Caco-2 (cell line): ENCODE results near the gene EMC9. TPM values are rescaled to one million over a fixed set of nuclear protein-coding genes. Genes with fewer than 3 reads are reported as not detected.

ENCODE experiments used
- BruUV-seq: library from RNA; stranded (reverse); fragments of 400-500 nt; replicated peaks from 2 replicates; lab custom pipeline; 2021; lab: Mats Ljungman, UMichigan
- CTCF ChIA-PET: fragments of 300-600 bp; sonication (Branson Sonifier 250); formaldehyde crosslinking; loops from one replicate; lab custom pipeline; 2022; ENCODE audit warnings: antibody characterized with exemption; lab: Charles Lee
- POLR2A ChIA-PET: fragments of 300-600 bp; sonication (Branson Sonifier 250); formaldehyde crosslinking; loops from one replicate; lab custom pipeline; 2022; ENCODE audit warnings: antibody characterized with exemption; lab: Charles Lee
- DNase-seq, 2 experiments: peaks; one replicate each; pipeline versions ENCODE4 v3.0.0 to v3.0.0-alpha.2; 2020 to 2022
- H3K27me3 ChIP-seq: replicated peaks from 2 replicates; pipeline ENCODE4 v1.6.0; 2011; ENCODE audit warnings: low read length; ENCODE audit not compliant: control insufficient read depth, insufficient read depth
- H3K36me3 ChIP-seq: 2 replicates; pipeline ENCODE4 v1.5.1; 2011; ENCODE audit warnings: low read length; ENCODE audit not compliant: control insufficient read depth, insufficient read depth
- H3K4me1 ChIP-seq: fragments of 250-450 bp; sonication (Bioruptor Pico); 2 replicates; pipeline ENCODE4 v1.5.1; 2020; ENCODE audit warnings: mild to moderate bottlenecking
- H3K4me3 ChIP-seq: 2 replicates; pipeline ENCODE4 v1.5.1; 2011; ENCODE audit warnings: low read depth, mild to moderate bottlenecking, control low read depth, low read length
- H3K9me3 ChIP-seq: fragments of 250-450 bp; sonication (Bioruptor Pico); 2 replicates; pipeline ENCODE4 v1.5.1; 2020; ENCODE audit warnings: mild to moderate bottlenecking, moderate library complexity
- H3K27ac Mint-ChIP-seq: one replicate; pipeline ENCODE4 v1.8.0; 2022; ENCODE audit warnings: mixed read lengths; ENCODE audit not compliant: unreplicated experiment
- H3K27me3 Mint-ChIP-seq: one replicate; pipeline ENCODE4 v1.8.0; 2022; ENCODE audit warnings: mixed read lengths; ENCODE audit not compliant: insufficient read depth, unreplicated experiment
- H3K36me3 Mint-ChIP-seq: one replicate; pipeline ENCODE4 v1.8.0; 2022; ENCODE audit warnings: mild to moderate bottlenecking, mixed read lengths; ENCODE audit not compliant: insufficient read depth, unreplicated experiment
- H3K4me1 Mint-ChIP-seq: one replicate; pipeline ENCODE4 v1.8.0; 2022; ENCODE audit warnings: low read depth, mixed read lengths; ENCODE audit not compliant: unreplicated experiment
- H3K4me3 Mint-ChIP-seq: one replicate; pipeline ENCODE4 v1.8.0; 2022; ENCODE audit warnings: mild to moderate bottlenecking, moderate library complexity, mixed read lengths; ENCODE audit not compliant: unreplicated experiment
- H3K9me3 Mint-ChIP-seq: one replicate; pipeline ENCODE4 v1.8.0; 2022; ENCODE audit warnings: mixed read lengths; ENCODE audit not compliant: unreplicated experiment
- CTCF ChIP-seq, 2 experiments: fragments of 200-600 bp in 1 of 2; IDR thresholded peaks; 1 replicate in 1 of 2; 2 replicates in 1 of 2; pipeline versions ENCODE4 v1.5.1 to v1.8.0; 2011 to 2022; ENCODE audit warnings: antibody characterized with exemption in 1 of 2, control low read depth in 1 of 2, inconsistent platforms in 1 of 2, low read depth in 1 of 2, low read length in 1 of 2, mild to moderate bottlenecking in 1 of 2, moderate library complexity in 1 of 2; ENCODE audit not compliant: insufficient read depth in 1 of 2, severe bottlenecking in 1 of 2, unreplicated experiment in 1 of 2
- intact Hi-C: fragments of 100-400 bp; cut with micrococcal nuclease; formaldehyde crosslinking; loops from one replicate; pipeline ENCODE4 v1.10.0; 2022; ENCODE audit not compliant: unreplicated experiment
- total RNA-seq: library from RNA; stranded (reverse); gene quantifications from 2 replicates; pipeline ENCODE4 v1.2.3, GENCODE V29; 2022

The EMC9 gene
- total RNA-seq, 1 experiment from 2014 or later: 31.1 TPM

GRCh38 chr14:24135584-24135833 is 5.9 kb downstream of the EMC9 start:
- Mint-ChIP-seq H3K36me3 (peaks cover 14% of the 10 kb centered on the region), H3K4me3 (peak overlapping the region; percentile 77), H3K4me1 (peaks cover 32% of the 10 kb centered on the region), H3K27me3 (no peaks in the 10 kb centered on the region), H3K27ac (peak overlapping the region; percentile 33), H3K9me3 (no peaks in the 10 kb centered on the region)
- POLR2A ChIA-PET: interaction anchor here (1.5 to 3.1 kb wide), 4 partner anchors 11 to 42 kb away, joined by 7 to 57 read pairs (median 16); partner anchors contain the start of genes DCAF11, IRF9, NRL and PCK2
- no peaks in the 10 kb centered on the region for H3K27me3 ChIP-seq
- peaks cover 3% of the 10 kb centered on the region for H3K36me3 ChIP-seq
- intact Hi-C loops: no loop called here
- CTCF ChIA-PET: interaction anchor here (0.7 to 2.4 kb wide), 10 partner anchors 11 to 1722 kb away, joined by 3 to 17 read pairs (median 8); partner anchors contain the start of genes DCAF11, IRF9, NRL and PSME2
- no peak for DNase-seq
- TF ChIP-seq CTCF (IDR thresholded peaks at IDR 0.05; ENCODE audit: insufficient read depth in 1 of 2, low read depth in 1 of 2, low read length in 1 of 2, severe bottlenecking in 1 of 2, unreplicated experiment in 1 of 2): no peak
- no peaks in the 10 kb centered on the region for H3K9me3 ChIP-seq
- H3K4me3 ChIP-seq: peak overlapping the region; percentile 90
- BruUV-seq: no TSS peak
- H3K4me1 ChIP-seq: no peaks in the 10 kb centered on the region; the same call in 1 of the 2 replicates

GRCh38 chr14:24133735-24134134 is 7.7 kb downstream of the EMC9 start:
- no peaks in the 10 kb centered on the region; the same call in 1 of the 2 replicates for H3K36me3 ChIP-seq
- H3K9me3 ChIP-seq: no peaks in the 10 kb centered on the region
- H3K27ac Mint-ChIP-seq: no peak overlapping the region
- CTCF ChIA-PET: interaction anchor here (0.6 to 1.2 kb wide), 2 partner anchors 27 to 109 kb away, joined by 3 read pairs; partner anchors contain the start of gene IRF9
- no peak overlapping the region for H3K4me3 ChIP-seq
- BruUV-seq: no TSS peak
- no peak overlapping the region for H3K4me3 Mint-ChIP-seq
- no peak for DNase-seq
- peaks cover 20% of the 10 kb centered on the region for H3K4me1 Mint-ChIP-seq
- no peaks in the 10 kb centered on the region for H3K9me3 Mint-ChIP-seq
- H3K4me1 ChIP-seq: no peaks in the 10 kb centered on the region; the same call in 1 of the 2 replicates
- intact Hi-C loops: no loop called here
- no peaks in the 10 kb centered on the region for H3K27me3 ChIP-seq
- TF ChIP-seq CTCF (IDR thresholded peaks at IDR 0.05; ENCODE audit: insufficient read depth in 1 of 2, low read depth in 1 of 2, low read length in 1 of 2, severe bottlenecking in 1 of 2, unreplicated experiment in 1 of 2): no peak
- POLR2A ChIA-PET: interaction anchor here (0.6 kb wide), 1 partner anchor 8 kb away, joined by 3 read pairs; the partner anchor contains the start of gene EMC9
- no peaks in the 10 kb centered on the region for H3K27me3 Mint-ChIP-seq
- H3K36me3 Mint-ChIP-seq: peaks cover 2% of the 10 kb centered on the region

GRCh38 chr14:24132976-24133375 is 8.4 kb downstream of the EMC9 start:
- no peak overlapping the region for H3K4me3 ChIP-seq
- no peaks in the 10 kb centered on the region for H3K27me3 ChIP-seq
- H3K36me3 Mint-ChIP-seq: no peaks in the 10 kb centered on the region
- peaks cover 18% of the 10 kb centered on the region for H3K4me1 Mint-ChIP-seq
- BruUV-seq: no TSS peak
- H3K27me3 Mint-ChIP-seq: no peaks in the 10 kb centered on the region
- peak overlapping the region; percentile 34 for H3K27ac Mint-ChIP-seq
- intact Hi-C loops: no loop called here
- ChIA-PET CTCF (interaction anchor here (1.2 kb wide), 1 partner anchor 28 kb away, joined by 3 read pairs; the partner anchor contains the start of gene IRF9), POLR2A (interaction anchor here (0.6 kb wide), 1 partner anchor 9 kb away, joined by 3 read pairs; the partner anchor contains the start of gene EMC9)
- no peaks in the 10 kb centered on the region for H3K9me3 ChIP-seq
- no peak overlapping the region for H3K4me3 Mint-ChIP-seq
- no peaks in the 10 kb centered on the region; the same call in 1 of the 2 replicates for H3K36me3 ChIP-seq
- no peaks in the 10 kb centered on the region; the same call in 1 of the 2 replicates for H3K4me1 ChIP-seq
- no peak for TF ChIP-seq CTCF (IDR thresholded peaks at IDR 0.05; ENCODE audit: insufficient read depth in 1 of 2, low read depth in 1 of 2, low read length in 1 of 2, severe bottlenecking in 1 of 2, unreplicated experiment in 1 of 2)
- DNase-seq: no peak
- no peaks in the 10 kb centered on the region for H3K9me3 Mint-ChIP-seq
